SIG-M5 treated with dmso at 0.1 percent for 504 hours (cell line): ENCODE results near the gene SPATA31C2.
"Not testable (repeated sequence)": the region's sequence is repeated elsewhere in the genome, so short reads cannot be mapped to it uniquely, and the experiment has no call there.

Experiments
- DNase-seq: peaks from one replicate; lab custom pipeline; 2025; ENCODE audit not compliant: unreplicated experiment; lab: John Stamatoyannopoulos, UW

The SPATA31C2 gene

DNA sequence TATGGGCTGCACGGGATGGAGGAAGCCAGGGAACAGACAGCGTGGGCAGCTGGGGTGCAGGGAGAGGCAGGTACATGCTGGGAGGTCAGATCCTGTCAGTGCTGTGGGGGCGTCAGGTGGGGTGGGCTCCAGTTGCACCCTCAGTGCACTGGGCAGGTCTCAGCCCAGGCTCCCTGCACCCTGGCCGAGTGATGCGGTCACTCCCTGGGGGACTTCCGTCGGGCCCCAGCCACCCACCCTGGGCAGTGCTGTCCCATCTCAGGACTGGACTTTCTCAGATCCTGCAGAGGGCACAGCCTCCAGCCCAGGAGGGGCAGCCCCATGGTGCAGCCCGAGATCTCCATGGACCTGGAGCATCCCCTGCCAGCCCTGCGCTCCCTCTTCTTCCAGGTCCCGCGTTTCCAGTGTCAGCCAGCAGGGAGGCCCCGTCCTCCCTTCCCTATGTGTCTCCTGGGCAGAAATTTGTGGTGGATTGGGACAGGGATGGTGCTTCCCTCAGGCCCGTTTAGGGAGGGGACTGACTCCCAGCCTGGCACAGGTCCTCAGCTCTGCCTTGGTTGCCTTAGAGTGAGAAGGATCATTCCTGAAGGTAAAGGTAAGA lies 10.5 kb downstream of the SPATA31C2 start:
- not testable (repeated sequence) for DNase-seq

DNA sequence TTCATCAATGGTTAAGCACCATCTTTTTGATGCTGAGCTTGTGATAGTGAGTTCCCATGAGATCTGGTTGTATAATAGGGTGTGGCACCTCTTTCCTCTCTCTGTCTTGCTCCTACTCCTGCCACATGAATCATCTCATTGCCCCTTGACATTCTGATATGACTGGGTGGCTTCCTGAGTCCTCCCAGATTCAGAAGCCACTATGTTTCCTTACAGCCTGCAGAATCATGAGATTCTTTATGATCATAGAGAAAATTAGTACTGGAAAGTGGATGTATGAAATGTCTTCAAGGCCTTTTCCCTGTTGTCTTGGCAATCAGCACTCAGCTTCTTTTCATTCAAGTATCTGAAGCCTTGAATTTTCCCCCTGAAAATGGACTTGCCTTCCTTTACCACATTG lies 14.9 kb downstream of the SPATA31C2 start:
- DNase-seq: not testable (repeated sequence)

DNA sequence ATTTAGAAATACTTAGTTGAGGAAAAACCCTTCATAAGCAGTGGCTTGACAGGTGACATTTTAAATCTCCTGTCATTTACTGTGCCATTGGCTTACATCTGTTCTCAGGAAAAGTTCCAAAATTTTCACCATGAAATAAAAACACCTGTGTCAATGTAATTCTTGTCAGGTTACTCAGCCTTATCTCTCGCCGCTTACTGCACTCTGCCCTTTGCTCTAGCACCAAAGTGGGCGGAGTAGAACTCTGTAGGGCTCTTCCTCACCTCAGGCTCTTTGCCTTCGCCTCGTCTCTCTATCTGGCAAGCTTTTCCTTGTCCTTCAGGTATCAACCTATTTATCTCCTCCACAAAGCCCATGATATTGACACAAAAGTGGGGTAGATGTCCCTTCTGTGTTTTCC lies 20.2 kb downstream of the SPATA31C2 start:
- DNase-seq: not testable (repeated sequence)

DNA sequence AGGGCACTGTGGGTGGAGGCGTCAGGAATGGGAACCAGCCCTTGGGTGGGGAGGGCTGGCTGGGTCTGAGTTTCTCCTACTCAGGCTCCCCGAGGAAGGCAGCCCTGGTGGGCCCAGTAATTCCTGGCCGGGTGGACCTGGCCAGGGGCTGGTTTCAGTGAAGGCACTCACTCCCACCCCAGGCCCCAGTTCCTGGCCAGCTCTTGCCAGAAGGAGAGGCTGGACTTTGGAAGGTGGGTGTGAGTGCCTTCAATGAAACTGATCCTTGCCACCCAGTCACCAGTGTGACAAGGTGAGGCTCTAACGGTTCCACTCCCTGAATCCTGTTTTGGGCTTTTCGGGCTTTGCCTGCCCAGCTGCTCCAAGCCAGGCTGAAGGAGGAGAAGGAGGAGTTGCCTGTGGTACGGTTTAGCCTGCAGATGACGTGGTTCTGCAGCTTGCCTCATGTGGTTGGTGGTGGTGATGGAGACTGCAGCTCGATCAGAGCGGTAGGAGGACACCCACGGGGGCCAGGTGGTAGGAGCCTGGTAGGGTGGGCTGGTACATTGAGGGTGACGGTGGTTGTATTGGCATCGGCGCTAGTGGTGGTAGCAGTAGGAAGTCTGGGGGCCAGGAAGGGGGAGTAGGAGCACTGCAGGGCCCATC lies 23.2 kb downstream of the SPATA31C2 start:
- DNase-seq: not testable (repeated sequence)

DNA sequence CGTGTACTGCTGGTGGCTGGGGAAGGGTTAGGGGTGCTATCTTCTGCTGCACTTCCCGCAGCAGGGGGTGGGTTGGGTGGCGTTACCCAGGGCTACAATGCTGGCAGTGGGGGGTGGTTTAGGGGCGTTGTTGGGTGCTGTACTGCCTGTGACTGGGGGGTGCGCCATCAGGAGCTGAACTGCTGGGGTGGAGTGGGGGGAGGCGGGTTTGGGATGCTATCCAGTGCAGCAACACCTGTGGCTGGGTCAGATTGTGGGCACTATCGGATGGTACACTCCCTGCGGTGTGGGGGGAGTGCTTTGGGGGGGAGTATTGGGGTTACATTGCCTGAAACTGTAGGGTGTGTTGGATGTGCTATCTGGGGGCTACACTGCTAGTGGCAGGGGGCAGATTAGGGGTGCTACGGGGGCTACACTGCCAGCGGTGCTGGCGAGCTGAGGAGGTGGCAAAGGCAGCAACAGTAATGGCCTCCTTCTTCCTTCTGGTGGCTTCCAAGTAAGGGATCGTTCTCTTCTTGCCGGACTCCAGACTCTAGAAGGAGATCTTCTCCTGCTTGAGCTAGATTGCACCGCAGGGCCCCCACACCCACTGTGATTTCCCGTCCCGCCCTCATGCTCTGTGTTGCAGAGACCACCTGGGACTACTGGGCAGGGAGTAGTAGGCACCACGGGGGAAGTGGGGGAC lies 23.9 kb downstream of the SPATA31C2 start:
- not testable (repeated sequence) for DNase-seq

DNA sequence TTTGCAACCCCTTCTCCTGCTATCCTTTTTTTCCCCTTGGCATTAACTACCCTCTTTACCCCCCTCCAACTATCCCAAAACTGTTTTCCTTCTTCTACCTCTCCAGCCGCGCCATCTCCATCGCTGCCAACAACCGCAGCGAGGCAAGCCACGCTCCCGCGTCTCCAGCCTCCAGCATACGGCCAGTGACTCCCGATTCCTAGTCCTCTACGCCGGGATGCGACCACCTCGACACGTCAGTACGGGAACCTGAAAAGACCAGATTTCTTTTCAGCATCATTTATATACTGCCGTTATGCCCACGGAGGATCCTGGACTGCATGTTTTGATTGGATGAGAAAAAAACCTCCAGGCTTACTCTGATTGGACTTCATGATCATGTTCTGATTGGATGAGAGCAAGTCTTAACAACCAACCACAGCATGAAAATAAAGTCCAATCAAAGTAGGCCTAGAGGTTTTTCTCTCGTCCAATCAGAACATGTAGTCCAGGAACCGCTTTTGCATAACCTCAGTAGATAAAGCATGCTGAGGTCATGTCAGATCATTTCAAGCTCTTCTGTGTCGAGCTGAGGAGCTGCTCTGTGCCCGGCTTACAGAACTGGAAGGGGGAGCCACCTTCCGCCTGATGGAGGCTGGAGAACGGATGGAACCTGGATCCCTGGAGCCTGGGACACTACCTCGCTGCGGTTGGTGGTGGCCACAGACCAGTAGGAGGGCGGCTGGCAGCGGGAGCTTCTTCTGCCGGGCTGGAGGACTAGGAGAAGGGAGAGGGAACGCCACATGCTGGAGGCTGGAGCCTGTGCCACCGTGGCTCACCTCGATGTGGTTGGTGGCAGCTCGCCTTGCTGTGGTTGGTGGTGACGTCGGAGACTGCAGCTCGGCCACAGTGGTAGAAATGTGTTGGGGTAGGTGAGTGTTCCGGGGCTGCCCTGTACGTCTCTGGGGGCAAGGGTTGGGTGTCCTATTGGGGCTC lies 24.8 kb downstream of the SPATA31C2 start:
- DNase-seq: not testable (repeated sequence)

- DNase-seq: no peak
Observed at GRCh38 chr9:88110026-88110425, 28.2 kb downstream of the SPATA31C2 start.

DNA sequence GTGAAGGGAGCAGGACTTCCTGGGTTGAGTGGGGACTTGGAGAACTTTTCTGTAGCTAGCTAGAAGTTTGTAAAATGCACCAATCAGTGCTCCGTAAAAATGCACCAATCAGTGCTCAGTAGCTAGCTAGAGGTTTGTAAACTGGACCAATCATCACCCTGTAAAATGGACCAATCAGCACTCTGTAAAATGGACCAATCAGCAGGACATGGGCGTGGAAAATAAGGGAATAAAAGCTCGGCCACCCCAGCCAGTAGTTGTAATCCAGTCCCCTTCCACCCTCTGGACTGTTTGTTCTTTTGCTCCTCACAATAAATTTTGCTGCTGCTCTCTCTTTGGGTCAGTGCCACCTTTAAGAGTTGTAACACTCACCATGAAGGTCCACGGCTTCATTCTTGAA lies 29.5 kb downstream of the SPATA31C2 start:
- DNase-seq: no peak

DNA sequence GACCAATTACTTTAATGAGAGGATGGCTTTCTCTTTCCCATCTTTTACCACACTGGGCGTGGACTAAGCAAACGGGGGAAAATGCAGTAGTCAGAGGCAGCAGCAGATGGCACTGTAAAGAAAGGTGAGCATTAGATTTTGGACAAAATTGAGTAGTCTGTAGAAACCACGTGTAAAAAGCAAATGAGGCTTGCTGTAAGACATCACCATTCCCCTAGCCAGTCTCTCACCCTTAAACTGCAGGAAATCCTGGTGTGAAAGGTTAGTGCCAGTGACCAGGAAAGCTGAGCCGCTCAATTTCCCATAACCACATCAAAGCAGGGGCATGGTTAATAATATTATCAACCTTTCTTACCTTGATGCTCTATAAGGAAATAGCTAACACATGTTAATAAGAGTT lies 31.8 kb downstream of the SPATA31C2 start:
- DNase-seq: peak; percentile 48

DNA sequence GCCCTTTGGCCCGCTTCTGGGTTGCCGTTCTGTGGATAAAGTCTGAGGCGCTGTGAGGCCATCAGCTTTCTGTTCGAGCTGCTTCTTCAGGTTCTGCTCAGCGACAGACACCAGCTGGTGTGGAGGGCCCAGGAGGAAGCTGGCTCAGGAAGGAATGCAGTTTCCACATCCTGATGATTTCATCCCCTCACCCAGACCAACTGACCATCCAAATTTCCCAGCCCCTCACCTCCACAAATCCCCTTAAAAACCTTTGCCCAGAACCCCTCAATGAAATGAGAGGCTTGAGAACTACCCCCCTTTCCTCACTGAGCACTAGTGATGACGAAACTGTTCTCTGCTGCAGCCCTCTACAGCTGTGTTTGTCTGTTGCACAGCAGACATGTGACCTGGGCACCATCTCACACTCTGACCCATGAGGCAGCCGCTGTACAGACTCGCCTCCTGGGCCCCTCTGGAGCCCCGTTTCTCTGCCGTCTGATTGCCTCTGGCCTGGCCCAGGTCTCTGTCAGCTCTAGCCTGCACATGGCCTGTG lies 45.4 kb downstream of the SPATA31C2 start:
- peak; percentile 66 for DNase-seq

- no peak for DNase-seq
Observed at GRCh38 chr9:88090151-88090581, 48.1 kb downstream of the SPATA31C2 start.

GRCh38 chr9:88087906-88088305 lies 50.4 kb downstream of the SPATA31C2 start:
- no peak for DNase-seq

GRCh38 chr9:88085476-88085875 lies 52.8 kb downstream of the SPATA31C2 start:
- no peak for DNase-seq

- no peak for DNase-seq
Observed at GRCh38 chr9:88084357-88085183, 53.7 kb downstream of the SPATA31C2 start.
